Pancreas (tissue), 10 donors: ENCODE results near the gene CCT5. TPM values are rescaled to one million over a fixed set of nuclear protein-coding genes. Genes with fewer than 3 reads are reported as not detected.

ENCODE experiments used
- ATAC-seq, 4 donors: fragments of 200-7000 bp; cut with Tn5 transposase; one replicate each; pipeline versions ENCODE4 v1.8.0 to v1.9.1; 2020; ENCODE audit warnings: mild to moderate bottlenecking in 4 of 4, moderate library complexity in 4 of 4
- DNase-seq, 6 donors: peaks; one replicate each; pipeline ENCODE4 v3.0.0-alpha.2; 2020
- FAIRE-seq: peaks from 2 replicates; lab custom pipeline; 2012; peaks lifted over from hg19 to GRCh38; lab: Jason Lieb, UNC
- H3K27ac ChIP-seq, 4 donors: fragments of 200-600 bp; sonication (generic); 1 replicate in 3 of 4; 2 replicates in 1 of 4; pipeline versions ENCODE4 v1.5.0 to v1.8.0; 2020
- H3K27me3 ChIP-seq, 4 donors: fragments of 200-600 bp; one replicate each; pipeline ENCODE4 v1.8.0; 2021
- H3K36me3 ChIP-seq, 3 donors: fragments of 200-600 bp; sonication (generic) in 1 of 3; one replicate each; pipeline versions ENCODE4 v1.5.0 to v1.8.0; 2020 to 2021
- H3K4me1 ChIP-seq, 3 donors: fragments of 200-600 bp; one replicate each; pipeline ENCODE4 v1.8.0; 2021
- H3K4me3 ChIP-seq, 4 donors: fragments of 200-600 bp; sonication (generic) in 2 of 4; one replicate each; pipeline versions ENCODE4 v1.5.0 to v1.8.0; 2020 to 2021
- H3K9me3 ChIP-seq, 4 donors: fragments of 200-600 bp; one replicate each; pipeline ENCODE4 v1.8.0; 2021
- WGBS, 2 donors: extraction: QIAGEN DNeasy Blood & Tissue Kit; methylation state at CpG; one replicate each; pipeline ENCODE4 v1.1.7; 2013; 5-methylcytosine and 5-hydroxymethylcytosine counted together
- intact Hi-C, 3 donors: fragments of 100-400 bp; cut with DNase I; formaldehyde crosslinking; loops; one replicate each; pipeline versions ENCODE4 v1.11.1 to v1.14.2; 2022
- polyA plus RNA-seq, 2 donors: library from polyadenylated mRNA; stranded (reverse); fragments of 200-250 nt; gene quantifications; one replicate each; pipeline ENCODE4 v1.2.3, GENCODE V29; 2013
- total RNA-seq, 6 donors: library from RNA; stranded (reverse); fragmentation: NEBNext Ultra II Directional in 4 of 6; extraction: Animal tissue kit (Norgen Biotek cat#: 25700) in 4 of 6; gene quantifications; one replicate each; pipeline versions ENCODE4 v1.2.1 to v1.2.4, GENCODE V29; 2021 to 2023
- TF ChIP-seq, protein P1 (sequence below), 4 donors: fragments of 200-600 bp; sonication (generic) in 3 of 4; IDR thresholded peaks; one replicate each; pipeline versions ENCODE4 v1.5.0 to v1.8.0; 2021; ENCODE audit warnings: antibody characterized with exemption in 4 of 4
- donor health status: healthy with polysubstance abuse.
- donor health status: DM: no; HTN: no; CAD: no; lungs with moderate emphysema.
- donor health status: DM: no; HTN: no; CAD: no.
- donor health status: control.
- donor health status: control.
- donor health status: Bipolar disorder and iron deficiency.
- donor health status: DM: yes; HTN: yes; CAD: no.
- donor health status: DM: no; HTN: no; CAD: no.
- donor health status: DM: no; HTN: no; CAD: no.
- donor health status: DM: yes; HTN: yes; CAD: no.

CCT5 gene
- total and polyA plus RNA-seq, 8 donors, result 33.7 to 75.6 (median 60.0) TPM

DNA sequence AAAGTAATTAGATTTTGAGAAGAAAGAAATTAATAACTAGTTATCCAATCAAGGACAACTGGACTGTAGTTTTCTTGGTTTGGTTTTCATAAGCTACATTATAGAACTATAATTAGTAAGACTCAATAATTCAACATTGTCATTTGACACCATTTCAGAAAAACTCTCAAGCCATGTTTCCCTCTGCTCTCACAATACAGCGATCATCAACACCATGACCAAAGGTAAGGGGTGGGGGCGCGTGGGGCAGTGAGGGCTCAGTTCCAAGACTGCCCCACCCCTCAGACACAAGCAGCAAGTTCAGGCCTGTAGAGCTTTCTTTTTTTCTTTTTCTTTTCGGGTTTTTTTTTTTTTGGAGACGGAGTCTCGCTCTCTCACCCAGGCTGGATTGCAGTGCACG, 51.2 kb downstream of the CCT5 start:
- Histone ChIP-seq H3K27me3 (no peaks in the 10 kb centered on the region), H3K4me1 (peaks cover 5 to 29% (median 23%) of the 10 kb centered on the region in 3 donors), H3K9me3 (no peaks in the 10 kb centered on the region), H3K4me3 (peak overlapping the region in 2 of 4 donors; percentile 16 to 28), H3K36me3 (no peaks in the 10 kb centered on the region), H3K27ac (peak overlapping the region; percentile 43 to 76 (median 66))
- DNase-seq, result peak in 1 of 6 donors; percentile 33
- ATAC-seq, result peak; percentile 14 to 39 (median 36)
- TF ChIP-seq, protein P1, sequence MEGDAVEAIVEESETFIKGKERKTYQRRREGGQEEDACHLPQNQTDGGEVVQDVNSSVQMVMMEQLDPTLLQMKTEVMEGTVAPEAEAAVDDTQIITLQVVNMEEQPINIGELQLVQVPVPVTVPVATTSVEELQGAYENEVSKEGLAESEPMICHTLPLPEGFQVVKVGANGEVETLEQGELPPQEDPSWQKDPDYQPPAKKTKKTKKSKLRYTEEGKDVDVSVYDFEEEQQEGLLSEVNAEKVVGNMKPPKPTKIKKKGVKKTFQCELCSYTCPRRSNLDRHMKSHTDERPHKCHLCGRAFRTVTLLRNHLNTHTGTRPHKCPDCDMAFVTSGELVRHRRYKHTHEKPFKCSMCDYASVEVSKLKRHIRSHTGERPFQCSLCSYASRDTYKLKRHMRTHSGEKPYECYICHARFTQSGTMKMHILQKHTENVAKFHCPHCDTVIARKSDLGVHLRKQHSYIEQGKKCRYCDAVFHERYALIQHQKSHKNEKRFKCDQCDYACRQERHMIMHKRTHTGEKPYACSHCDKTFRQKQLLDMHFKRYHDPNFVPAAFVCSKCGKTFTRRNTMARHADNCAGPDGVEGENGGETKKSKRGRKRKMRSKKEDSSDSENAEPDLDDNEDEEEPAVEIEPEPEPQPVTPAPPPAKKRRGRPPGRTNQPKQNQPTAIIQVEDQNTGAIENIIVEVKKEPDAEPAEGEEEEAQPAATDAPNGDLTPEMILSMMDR (IDR thresholded peaks at IDR 0.05), result no peak
- intact Hi-C loops, result no loop called here
- FAIRE-seq, result no peak
- 37 to 42% methylated on average over 7 of the region's 7 CpGs for WGBS, 2 donors

DNA sequence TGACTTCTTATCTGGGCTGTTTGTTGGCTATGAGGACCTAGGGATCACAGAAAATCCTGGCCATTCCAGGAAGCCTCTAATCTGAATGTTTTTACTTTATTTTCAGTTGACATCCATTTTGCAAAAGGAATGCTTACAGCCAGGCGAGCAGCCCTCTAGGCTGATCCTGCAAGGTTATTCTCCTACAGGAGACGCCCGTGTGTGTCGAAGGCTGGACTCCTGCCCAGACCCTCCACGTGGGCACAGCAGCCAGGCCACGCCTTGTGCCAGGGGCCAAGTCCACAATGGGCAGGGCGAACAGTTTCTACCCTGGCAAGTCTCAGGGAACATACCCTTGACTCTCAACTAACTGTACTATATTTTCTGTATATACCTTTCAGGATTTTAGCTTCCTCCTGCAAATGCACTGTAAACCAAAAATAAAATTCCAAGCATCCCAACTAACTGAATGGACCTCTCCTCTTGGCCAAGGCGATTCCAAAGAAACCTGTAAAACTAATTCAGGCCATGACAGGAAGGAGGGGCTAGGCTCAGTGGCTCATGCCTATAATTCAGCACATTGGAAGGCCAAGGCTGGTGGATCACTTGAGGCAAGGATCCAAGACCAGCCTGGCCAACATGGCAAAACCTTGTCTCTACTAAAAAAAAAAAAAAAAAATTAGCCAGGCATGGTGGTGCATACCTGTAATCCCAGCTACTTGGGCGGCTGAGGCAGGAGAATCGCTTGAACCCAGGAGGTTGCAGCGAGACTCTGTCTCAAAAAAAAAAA, 51.9 kb downstream of the CCT5 start:
- no peaks in the 10 kb centered on the region for H3K27me3 ChIP-seq
- peak; percentile 94 to 97 (median 96) for ATAC-seq
- H3K4me3 ChIP-seq, result peak overlapping the region in 2 of 4 donors; percentile 16 to 28
- 32 to 34% methylated on average over 11 of the region's 11 CpGs for WGBS, 2 donors
- no peaks in the 10 kb centered on the region for H3K9me3 ChIP-seq
- intact Hi-C loops, result no loop called here
- TF ChIP-seq, protein P1 (IDR thresholded peaks at IDR 0.05), result no peak
- peaks cover 8 to 36% (median 23%) of the 10 kb centered on the region in 3 donors for H3K4me1 ChIP-seq
- FAIRE-seq, result no peak
- DNase-seq, result peak; percentile 90 to 97 (median 96)
- peak overlapping the region; percentile 43 to 76 (median 66) for H3K27ac ChIP-seq
- no peaks in the 10 kb centered on the region for H3K36me3 ChIP-seq

GRCh38 chr5:10303201-10303600, 53.1 kb downstream of the CCT5 start:
- no peak for ATAC-seq
- Histone ChIP-seq H3K4me1 (peaks cover 8 to 39% (median 23%) of the 10 kb centered on the region in 3 donors), H3K4me3 (no peak overlapping the region), H3K27ac (peak overlapping the region in 3 of 4 donors; percentile 2 to 76 (median 71)), H3K36me3 (no peaks in the 10 kb centered on the region), H3K9me3 (no peaks in the 10 kb centered on the region), H3K27me3 (no peaks in the 10 kb centered on the region)
- TF ChIP-seq, protein P1 (IDR thresholded peaks at IDR 0.05), result no peak
- 46 to 61% methylated on average over 2 of the region's 2 CpGs for WGBS, 2 donors
- DNase-seq, result no peak
- intact Hi-C loops, result no loop called here
- no peak for FAIRE-seq

DNA sequence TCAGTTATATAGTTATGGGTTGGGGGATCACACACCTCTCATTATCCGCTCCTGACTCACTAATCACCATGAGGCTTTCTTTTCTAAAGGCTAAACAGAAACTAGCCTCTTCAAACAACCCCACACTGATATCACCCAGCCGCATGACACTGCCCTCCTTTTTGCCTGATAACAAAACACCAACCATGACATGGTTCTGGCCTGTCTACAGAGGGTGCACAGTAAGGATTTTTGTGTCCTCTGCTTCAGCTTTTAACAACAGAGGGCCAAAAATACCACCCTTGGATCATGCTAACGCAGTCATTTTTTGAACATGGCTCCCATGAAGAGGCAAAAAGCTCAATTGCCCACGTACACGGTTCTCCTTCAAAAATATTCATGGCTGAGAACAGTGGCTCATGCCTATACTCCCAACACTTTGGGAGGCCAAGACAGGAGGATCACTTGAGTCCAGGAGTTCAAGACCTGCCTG, 53.7 kb downstream of the CCT5 start:
- H3K27me3 ChIP-seq, result no peaks in the 10 kb centered on the region
- 63 to 68% methylated on average over 5 of the region's 5 CpGs for WGBS, 2 donors
- TF ChIP-seq, protein P1 (IDR thresholded peaks at IDR 0.05), result no peak
- H3K4me1 ChIP-seq, result peaks cover 8 to 43% (median 23%) of the 10 kb centered on the region in 3 donors
- H3K9me3 ChIP-seq, result no peaks in the 10 kb centered on the region
- H3K27ac ChIP-seq, result peak overlapping the region in 2 of 4 donors; percentile 71 to 76
- H3K36me3 ChIP-seq, result no peaks in the 10 kb centered on the region
- H3K4me3 ChIP-seq, result no peak overlapping the region
- DNase-seq (no peak), ATAC-seq (peak in 2 of 4 donors; percentile 5 to 18), FAIRE-seq (no peak)
- intact Hi-C loops, result no loop called here

GRCh38 chr5:10304932-10305331, 54.9 kb downstream of the CCT5 start:
- Histone ChIP-seq H3K4me3 (no peak overlapping the region), H3K4me1 (peaks cover 11 to 45% (median 27%) of the 10 kb centered on the region in 3 donors), H3K36me3 (no peaks in the 10 kb centered on the region), H3K9me3 (no peaks in the 10 kb centered on the region), H3K27me3 (no peaks in the 10 kb centered on the region), H3K27ac (no peak overlapping the region)
- FAIRE-seq (no peak), ATAC-seq (no peak), DNase-seq (no peak)
- TF ChIP-seq, protein P1 (IDR thresholded peaks at IDR 0.05), result no peak
- WGBS, 2 donors, result 90 to 96% methylated on average over 5 of the region's 5 CpGs
- intact Hi-C loops, result no loop called here
